Measurements from ENCODE around the gene OR4D9. TPM values are rescaled to one million over a fixed set of nuclear protein-coding genes. Genes with fewer than 3 reads are reported as not detected.

OR4D9 gene
- total RNA-seq, 1 donor from 2014 or later = not detected

DNA sequence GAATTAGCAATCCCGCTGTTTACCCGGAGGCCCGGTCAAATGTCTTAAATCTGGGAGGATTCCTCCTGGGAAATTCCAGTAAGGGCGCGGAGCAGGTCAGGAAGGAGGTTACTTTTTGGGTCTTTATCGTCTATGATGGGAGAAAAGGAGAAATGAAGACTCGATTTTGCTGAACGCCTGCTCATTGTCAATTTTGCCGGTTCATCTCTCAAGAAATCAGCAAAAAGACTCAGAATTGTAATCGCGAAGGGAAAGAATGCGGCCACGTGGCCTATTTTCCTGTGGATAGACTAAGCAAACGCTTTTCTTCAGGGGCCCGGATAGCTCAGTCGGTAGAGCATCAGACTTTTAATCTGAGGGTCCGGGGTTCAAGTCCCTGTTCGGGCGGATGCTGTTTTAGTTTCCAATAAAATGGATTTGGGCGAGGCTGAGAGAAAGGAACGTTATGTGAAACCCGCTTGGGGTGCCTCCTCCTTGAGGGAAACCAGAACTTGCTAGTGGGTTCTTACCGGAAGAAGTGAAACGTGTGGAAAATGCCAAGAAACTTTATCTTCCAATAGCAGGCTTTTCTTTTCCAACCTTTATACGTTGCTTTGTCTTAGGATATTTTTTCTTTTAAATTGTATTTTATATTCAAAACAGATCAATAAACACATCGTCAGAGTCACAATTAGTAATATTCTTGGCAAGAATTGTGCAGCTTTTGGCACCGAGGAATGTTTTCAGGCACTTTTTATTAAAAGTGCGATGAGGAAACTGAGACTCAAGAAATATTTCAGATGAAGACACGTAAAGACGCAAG lies 45.0 kb downstream of the OR4D9 start:
- Mint-ChIP-seq H3K27me3 (ENCODE audit: low read depth) (no peaks in the 10 kb centered on the region), H3K4me1 (ENCODE audit: low read depth) (peaks cover 43% of the 10 kb centered on the region), H3K9me3 (ENCODE audit: low read depth) (no peaks in the 10 kb centered on the region), H3K27ac (ENCODE audit: unreplicated experiment) (peak overlapping the region; percentile 90), H3K36me3 (ENCODE audit: low read depth) (no peaks in the 10 kb centered on the region), H3K4me3 (ENCODE audit: unreplicated experiment) (peak overlapping the region; percentile 72)
- DNase-seq (ENCODE audit: low spot score) = no peak
- TF ChIP-seq CTCF (IDR thresholded peaks at IDR 0.05) = no peak

- H3K4me1 Mint-ChIP-seq (ENCODE audit: low read depth) = peaks cover 41% of the 10 kb centered on the region
Measured at GRCh38 chr11:59556917-59557348, 45.6 kb downstream of the OR4D9 start.

GRCh38 chr11:59558270-59558643 lies 46.9 kb downstream of the OR4D9 start:
- Mint-ChIP-seq H3K27ac (ENCODE audit: unreplicated experiment) (no peak overlapping the region), H3K4me1 (ENCODE audit: low read depth) (peaks cover 36% of the 10 kb centered on the region), H3K36me3 (ENCODE audit: low read depth) (no peaks in the 10 kb centered on the region), H3K4me3 (ENCODE audit: unreplicated experiment) (peak overlapping the region; percentile 72), H3K9me3 (ENCODE audit: low read depth) (no peaks in the 10 kb centered on the region), H3K27me3 (ENCODE audit: low read depth) (no peaks in the 10 kb centered on the region)
- no peak for TF ChIP-seq CTCF (IDR thresholded peaks at IDR 0.05)
- no peak for DNase-seq (ENCODE audit: low spot score)

More at GRCh38 chr11:59556917-59557348, 45.6 kb downstream of the OR4D9 start:
- Mint-ChIP-seq H3K36me3 (ENCODE audit: low read depth) (no peaks in the 10 kb centered on the region), H3K4me3 (ENCODE audit: unreplicated experiment) (peak overlapping the region; percentile 72), H3K27ac (ENCODE audit: unreplicated experiment) (peak overlapping the region; percentile 90), H3K9me3 (ENCODE audit: low read depth) (no peaks in the 10 kb centered on the region), H3K27me3 (ENCODE audit: low read depth) (no peaks in the 10 kb centered on the region)
- no peak for TF ChIP-seq CTCF (IDR thresholded peaks at IDR 0.05)
- no peak for DNase-seq (ENCODE audit: low spot score)

DNA sequence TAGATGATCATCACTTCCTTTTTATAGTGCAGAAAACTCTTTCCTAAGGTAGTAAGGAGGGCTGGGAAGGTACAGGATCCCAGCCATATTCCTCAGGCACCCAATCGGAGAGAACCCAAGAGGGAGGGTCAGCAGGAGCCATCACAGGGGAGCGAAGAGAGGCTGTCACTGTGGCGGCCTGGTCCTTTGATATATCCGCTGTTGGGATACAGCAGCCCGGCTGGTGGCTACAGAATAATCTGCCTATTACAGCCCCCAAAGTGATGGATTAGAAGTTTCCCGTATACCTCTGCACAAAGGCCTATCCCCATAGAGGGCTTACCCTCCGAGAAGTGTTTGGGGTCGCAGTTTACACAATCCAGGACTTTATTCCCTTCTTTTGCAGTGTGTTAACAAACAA lies 48.5 kb downstream of the OR4D9 start:
- no peak for TF ChIP-seq CTCF (IDR thresholded peaks at IDR 0.05)
- H3K9me3 Mint-ChIP-seq (ENCODE audit: low read depth) = no peaks in the 10 kb centered on the region
- peak overlapping the region; percentile 86 for H3K4me3 Mint-ChIP-seq (ENCODE audit: unreplicated experiment)
- peaks cover 36% of the 10 kb centered on the region for H3K4me1 Mint-ChIP-seq (ENCODE audit: low read depth)
- no peak overlapping the region for H3K27ac Mint-ChIP-seq (ENCODE audit: unreplicated experiment)
- DNase-seq (ENCODE audit: low spot score) = no peak
- H3K27me3 Mint-ChIP-seq (ENCODE audit: low read depth) = no peaks in the 10 kb centered on the region
- H3K36me3 Mint-ChIP-seq (ENCODE audit: low read depth) = no peaks in the 10 kb centered on the region

DNA sequence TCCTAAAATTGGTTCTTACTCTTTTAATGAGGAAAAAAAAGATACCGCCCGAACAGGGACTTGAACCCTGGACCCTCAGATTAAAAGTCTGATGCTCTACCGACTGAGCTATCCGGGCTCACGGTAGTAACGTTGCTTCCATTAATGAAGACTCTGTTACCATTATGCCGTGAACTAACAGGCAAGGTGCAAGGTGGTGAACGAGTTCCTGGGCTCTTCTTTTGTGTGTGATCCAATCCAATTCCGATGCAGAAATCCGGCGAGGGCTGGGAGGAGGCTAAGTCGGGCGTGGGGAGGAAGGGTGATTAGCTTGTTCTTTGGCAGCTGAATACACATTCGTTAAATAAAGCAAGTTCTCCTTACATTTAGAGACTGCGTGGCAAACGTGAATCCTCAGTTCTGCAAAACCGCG lies 49.0 kb downstream of the OR4D9 start:
- Mint-ChIP-seq H3K27me3 (ENCODE audit: low read depth) (no peaks in the 10 kb centered on the region), H3K4me1 (ENCODE audit: low read depth) (peaks cover 35% of the 10 kb centered on the region), H3K27ac (ENCODE audit: unreplicated experiment) (peak overlapping the region; percentile 99), H3K9me3 (ENCODE audit: low read depth) (no peaks in the 10 kb centered on the region), H3K4me3 (ENCODE audit: unreplicated experiment) (peak overlapping the region; percentile 86), H3K36me3 (ENCODE audit: low read depth) (no peaks in the 10 kb centered on the region)
- TF ChIP-seq CTCF (IDR thresholded peaks at IDR 0.05) = no peak
- DNase-seq (ENCODE audit: low spot score) = no peak

All from chondrocyte (in vitro differentiated cells).